IPS-18c (cell line): ENCODE measurements around the gene CXCR3.
"Not testable (repeated sequence)": the region's sequence is repeated elsewhere in the genome, so short reads cannot be mapped to it uniquely, and the experiment has no call there.

Experiments
- H3K4me3 ChIP-seq: 2 replicates; pipeline ENCODE4 v1.7.0; 2013; ENCODE audit warnings: low read depth, mild to moderate bottlenecking, low read length, moderate library complexity; ENCODE audit not compliant: insufficient read depth
- H3K9me3 ChIP-seq: one replicate; pipeline ENCODE4 v1.6.1; 2013; ENCODE audit warnings: mild to moderate bottlenecking, low read length, moderate library complexity; ENCODE audit not compliant: control insufficient read depth, insufficient read depth

The CXCR3 gene

GRCh38 chrX:71581210-71581609 lies 37.1 kb downstream of the CXCR3 start:
- Histone ChIP-seq H3K4me3 (no peak overlapping the region), H3K9me3 (peaks cover 3% of the 10 kb centered on the region)

- Histone ChIP-seq H3K9me3 (peaks cover 3% of the 10 kb centered on the region), H3K4me3 (no peak overlapping the region)
These were observed 38.3 kb downstream of the CXCR3 start for GRCh38 chrX:71579990-71580380.

GRCh38 chrX:71579136-71579989 lies 38.9 kb downstream of the CXCR3 start:
- H3K9me3 ChIP-seq = peaks cover 3% of the 10 kb centered on the region
- no peak overlapping the region for H3K4me3 ChIP-seq

GRCh38 chrX:71578253-71579135 lies 39.8 kb downstream of the CXCR3 start, which contains the start of gene GCNA:
Gene GCNA (plus strand): TSS chrX:71578437. CDS start chrX:71580822, 2,385 bp downstream.
- Histone ChIP-seq H3K9me3 (peaks cover 3% of the 10 kb centered on the region), H3K4me3 (no peak within 1 kb of the TSS)

- Histone ChIP-seq H3K4me3 (no peak overlapping the region), H3K9me3 (peaks cover 3% of the 10 kb centered on the region)
These were observed 40.6 kb downstream of the CXCR3 start for GRCh38 chrX:71577682-71578081.

GRCh38 chrX:71573590-71573989 lies 44.7 kb downstream of the CXCR3 start:
- Histone ChIP-seq H3K4me3 (no peak overlapping the region), H3K9me3 (peaks cover 3% of the 10 kb centered on the region)

- not testable (repeated sequence) for H3K4me3 ChIP-seq, H3K9me3 ChIP-seq
These were observed 46.9 kb downstream of the CXCR3 start for GRCh38 chrX:71571390-71571789.
